Activated naive CD8-positive, alpha-beta T cell treated with anti-CD3 and anti-CD28 coated beads for 36 hours (primary cell): Measurements from ENCODE around the gene KIRREL3. TPM values are rescaled to one million over a fixed set of nuclear protein-coding genes. Genes with fewer than 3 reads are reported as not detected.

Source experiments
- DNase-seq: peaks from one replicate; pipeline ENCODE4 v3.0.0; 2021
- H3K27ac Mint-ChIP-seq: one replicate; pipeline ENCODE4 v1.8.0; 2022; ENCODE audit warnings: mild to moderate bottlenecking, moderate library complexity, mixed read lengths
- H3K27me3 Mint-ChIP-seq: one replicate; pipeline ENCODE4 v1.8.0; 2022; ENCODE audit warnings: mild to moderate bottlenecking, mixed read lengths
- H3K36me3 Mint-ChIP-seq: one replicate; pipeline ENCODE4 v1.8.0; 2021; ENCODE audit warnings: mild to moderate bottlenecking, mixed read lengths
- H3K4me1 Mint-ChIP-seq: one replicate; pipeline ENCODE4 v1.8.0; 2021; ENCODE audit warnings: mixed read lengths
- H3K4me3 Mint-ChIP-seq: one replicate; pipeline ENCODE4 v1.8.0; 2022; ENCODE audit warnings: mild to moderate bottlenecking, moderate library complexity, mixed read lengths
- H3K9me3 Mint-ChIP-seq: one replicate; pipeline ENCODE4 v1.8.0; 2022; ENCODE audit warnings: mixed read lengths
- total RNA-seq, 2 experiments: library from RNA; stranded (reverse); gene quantifications; one replicate each; pipeline ENCODE4 v1.2.3, GENCODE V29; 2021

The KIRREL3 gene
- not detected for total RNA-seq

GRCh38 chr11:127000291-127000968, at the start of gene KIRREL3:
Gene KIRREL3, minus strand, starts transcription at chr11:127000770.
- Mint-ChIP-seq H3K27ac (no peak within 1 kb of the TSS), H3K36me3 (no peaks in the 10 kb centered on the region), H3K27me3 (peaks cover 30% of the 10 kb centered on the region), H3K4me3 (no peak within 1 kb of the TSS), H3K9me3 (no peaks in the 10 kb centered on the region), H3K4me1 (no peaks in the 10 kb centered on the region)
- no peak for DNase-seq

GRCh38 chr11:127050186-127050585, 49.6 kb upstream of the KIRREL3 start:
- H3K27me3 Mint-ChIP-seq: no peaks in the 10 kb centered on the region
- H3K9me3 Mint-ChIP-seq: no peaks in the 10 kb centered on the region
- no peak for DNase-seq
- no peaks in the 10 kb centered on the region for H3K4me1 Mint-ChIP-seq
- no peak overlapping the region for H3K4me3 Mint-ChIP-seq
- H3K36me3 Mint-ChIP-seq: no peaks in the 10 kb centered on the region
- H3K27ac Mint-ChIP-seq: no peak overlapping the region

GRCh38 chr11:127049486-127049885, 48.9 kb upstream of the KIRREL3 start:
- DNase-seq: no peak
- Mint-ChIP-seq H3K27me3 (no peaks in the 10 kb centered on the region), H3K4me1 (no peaks in the 10 kb centered on the region), H3K27ac (no peak overlapping the region), H3K36me3 (no peaks in the 10 kb centered on the region), H3K9me3 (no peaks in the 10 kb centered on the region), H3K4me3 (no peak overlapping the region)

GRCh38 chr11:127044535-127044934, 44.0 kb upstream of the KIRREL3 start:
- Mint-ChIP-seq H3K27ac (no peak overlapping the region), H3K4me3 (no peak overlapping the region), H3K9me3 (no peaks in the 10 kb centered on the region), H3K4me1 (no peaks in the 10 kb centered on the region), H3K36me3 (no peaks in the 10 kb centered on the region), H3K27me3 (no peaks in the 10 kb centered on the region)
- no peak for DNase-seq

- H3K36me3 Mint-ChIP-seq: no peaks in the 10 kb centered on the region
- H3K4me3 Mint-ChIP-seq: no peak overlapping the region
- DNase-seq: no peak
- peaks cover 5% of the 10 kb centered on the region for H3K27me3 Mint-ChIP-seq
- H3K9me3 Mint-ChIP-seq: no peaks in the 10 kb centered on the region
- H3K27ac Mint-ChIP-seq: no peak overlapping the region
- H3K4me1 Mint-ChIP-seq: no peaks in the 10 kb centered on the region
Observed at GRCh38 chr11:127042445-127042844, 41.9 kb upstream of the KIRREL3 start.

GRCh38 chr11:127039591-127039990, 39.0 kb upstream of the KIRREL3 start:
- Mint-ChIP-seq H3K27ac (no peak overlapping the region), H3K9me3 (no peaks in the 10 kb centered on the region), H3K4me3 (no peak overlapping the region), H3K4me1 (no peaks in the 10 kb centered on the region), H3K36me3 (no peaks in the 10 kb centered on the region), H3K27me3 (peaks cover 9% of the 10 kb centered on the region)
- DNase-seq: no peak

- no peak for DNase-seq
- Mint-ChIP-seq H3K4me3 (no peak overlapping the region), H3K9me3 (peaks cover 2% of the 10 kb centered on the region), H3K4me1 (no peaks in the 10 kb centered on the region), H3K27ac (no peak overlapping the region), H3K36me3 (no peaks in the 10 kb centered on the region), H3K27me3 (peaks cover 9% of the 10 kb centered on the region)
Observed at GRCh38 chr11:127037596-127037995, 37.0 kb upstream of the KIRREL3 start.

- Mint-ChIP-seq H3K4me3 (no peak overlapping the region), H3K36me3 (no peaks in the 10 kb centered on the region), H3K4me1 (no peaks in the 10 kb centered on the region), H3K27ac (no peak overlapping the region), H3K9me3 (peaks cover 2% of the 10 kb centered on the region), H3K27me3 (peaks cover 9% of the 10 kb centered on the region)
- DNase-seq: no peak
Observed at GRCh38 chr11:127037001-127037400, 36.4 kb upstream of the KIRREL3 start.

- H3K27me3 Mint-ChIP-seq: peaks cover 9% of the 10 kb centered on the region
- peaks cover 2% of the 10 kb centered on the region for H3K9me3 Mint-ChIP-seq
- H3K27ac Mint-ChIP-seq: no peak overlapping the region
- H3K4me1 Mint-ChIP-seq: no peaks in the 10 kb centered on the region
- no peak overlapping the region for H3K4me3 Mint-ChIP-seq
- H3K36me3 Mint-ChIP-seq: no peaks in the 10 kb centered on the region
- no peak for DNase-seq
Observed at GRCh38 chr11:127035824-127036223, 35.3 kb upstream of the KIRREL3 start.

- DNase-seq: no peak
- Mint-ChIP-seq H3K4me1 (no peaks in the 10 kb centered on the region), H3K4me3 (no peak overlapping the region), H3K27ac (no peak overlapping the region), H3K36me3 (no peaks in the 10 kb centered on the region), H3K9me3 (peaks cover 2% of the 10 kb centered on the region), H3K27me3 (peaks cover 9% of the 10 kb centered on the region)
Observed at GRCh38 chr11:127034973-127035372, 34.4 kb upstream of the KIRREL3 start.

- H3K9me3 Mint-ChIP-seq: peaks cover 2% of the 10 kb centered on the region
- no peak overlapping the region for H3K4me3 Mint-ChIP-seq
- H3K27ac Mint-ChIP-seq: no peak overlapping the region
- DNase-seq: no peak
- H3K4me1 Mint-ChIP-seq: no peaks in the 10 kb centered on the region
- no peaks in the 10 kb centered on the region for H3K36me3 Mint-ChIP-seq
- no peaks in the 10 kb centered on the region for H3K27me3 Mint-ChIP-seq
Observed at GRCh38 chr11:127028648-127029047, 28.1 kb upstream of the KIRREL3 start.

GRCh38 chr11:127027789-127028188, 27.2 kb upstream of the KIRREL3 start:
- DNase-seq: no peak
- no peaks in the 10 kb centered on the region for H3K4me1 Mint-ChIP-seq
- no peak overlapping the region for H3K27ac Mint-ChIP-seq
- H3K27me3 Mint-ChIP-seq: no peaks in the 10 kb centered on the region
- no peaks in the 10 kb centered on the region for H3K36me3 Mint-ChIP-seq
- H3K9me3 Mint-ChIP-seq: peaks cover 2% of the 10 kb centered on the region
- no peak overlapping the region for H3K4me3 Mint-ChIP-seq

- Mint-ChIP-seq H3K27ac (no peak overlapping the region), H3K4me3 (no peak overlapping the region), H3K9me3 (no peaks in the 10 kb centered on the region)
Observed at GRCh38 chr11:127027000-127027399, 26.4 kb upstream of the KIRREL3 start.

GRCh38 chr11:127023991-127024390, 23.4 kb upstream of the KIRREL3 start:
- Mint-ChIP-seq H3K4me1 (no peaks in the 10 kb centered on the region), H3K4me3 (no peak overlapping the region), H3K27me3 (peaks cover 6% of the 10 kb centered on the region), H3K36me3 (no peaks in the 10 kb centered on the region), H3K9me3 (no peaks in the 10 kb centered on the region), H3K27ac (no peak overlapping the region)
- DNase-seq: no peak

More at GRCh38 chr11:127027000-127027399, 26.4 kb upstream of the KIRREL3 start:
- Mint-ChIP-seq H3K27me3 (no peaks in the 10 kb centered on the region), H3K4me1 (no peaks in the 10 kb centered on the region), H3K36me3 (no peaks in the 10 kb centered on the region)
- DNase-seq: no peak

- no peak for DNase-seq
- H3K4me1 Mint-ChIP-seq: no peaks in the 10 kb centered on the region
- no peak overlapping the region for H3K4me3 Mint-ChIP-seq
- H3K36me3 Mint-ChIP-seq: no peaks in the 10 kb centered on the region
- peaks cover 6% of the 10 kb centered on the region for H3K27me3 Mint-ChIP-seq
- H3K27ac Mint-ChIP-seq: no peak overlapping the region
- no peaks in the 10 kb centered on the region for H3K9me3 Mint-ChIP-seq
Observed at GRCh38 chr11:127018683-127019279, 18.2 kb upstream of the KIRREL3 start.

- Mint-ChIP-seq H3K4me3 (no peak overlapping the region), H3K27me3 (peaks cover 6% of the 10 kb centered on the region), H3K4me1 (no peaks in the 10 kb centered on the region), H3K9me3 (no peaks in the 10 kb centered on the region), H3K27ac (no peak overlapping the region), H3K36me3 (no peaks in the 10 kb centered on the region)
- DNase-seq: no peak
Observed at GRCh38 chr11:127017482-127017881, 16.9 kb upstream of the KIRREL3 start.
